D341Med (cell line): ENCODE data around the gene SF3B1.
"Not testable (repeated sequence)": the region's sequence is repeated elsewhere in the genome, so short reads cannot be mapped to it uniquely, and the experiment has no call there.

Source experiments
- DNase-seq: peaks from one replicate; pipeline ENCODE4 v3.0.0; 2012; ENCODE audit warnings: low spot score

SF3B1 gene

DNA sequence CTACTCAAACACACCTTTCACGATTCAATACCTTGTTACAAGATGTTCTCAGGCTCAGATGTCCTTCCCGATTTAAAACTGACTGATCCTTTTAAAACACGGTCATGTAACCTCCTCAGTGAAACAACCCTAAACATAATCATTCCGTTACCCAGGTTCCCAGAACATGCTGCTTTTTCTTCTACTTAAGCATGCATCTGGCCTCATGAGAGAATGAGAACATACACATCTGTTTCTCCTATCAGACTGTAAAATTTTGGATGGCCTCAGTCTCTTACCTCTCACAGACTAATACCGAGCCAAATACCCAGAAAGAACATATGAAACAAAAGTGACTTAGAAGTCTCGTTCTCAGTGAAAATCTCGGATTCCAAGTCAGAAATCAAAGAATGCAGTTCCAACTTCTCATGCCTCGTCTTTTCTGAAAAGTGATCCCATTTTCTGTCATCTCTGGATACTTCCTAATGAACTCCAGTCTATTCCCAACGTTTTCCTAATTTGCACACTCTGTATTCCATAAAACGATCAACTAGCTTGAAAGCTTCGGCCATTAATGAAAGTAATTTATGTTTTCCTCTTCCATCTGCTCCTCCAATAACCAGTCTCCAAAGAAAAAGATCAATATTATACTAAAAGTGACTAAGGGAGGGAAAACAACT is 919 bp downstream of the SF3B1 start:
- no peak for DNase-seq

DNA sequence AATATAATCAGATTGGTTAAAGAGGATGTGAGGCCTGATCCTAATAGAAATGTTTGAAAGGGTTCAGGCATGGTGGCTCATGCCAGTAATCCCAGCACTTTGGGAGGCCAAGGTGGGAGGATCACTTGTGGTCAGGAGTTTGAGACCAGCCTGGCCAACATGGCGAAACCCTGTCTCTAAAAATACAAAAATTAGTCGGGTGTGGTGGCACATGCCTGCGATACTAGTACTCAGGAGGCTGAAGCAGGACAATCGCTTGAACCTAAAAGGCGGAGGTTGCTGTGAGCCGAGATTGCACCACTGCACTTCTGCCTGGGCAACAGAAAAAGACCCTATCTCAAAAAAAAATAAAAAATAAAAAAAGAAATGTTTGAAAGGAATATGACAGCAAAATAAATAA is 2.3 kb downstream of the SF3B1 start:
- not testable (repeated sequence) for DNase-seq

GRCh38 chr2:197431858-197432257 is 3.0 kb downstream of the SF3B1 start:
- DNase-seq, result no peak

- no peak for DNase-seq
Observed at GRCh38 chr2:197427986-197428385, 6.8 kb downstream of the SF3B1 start.

- no peak for DNase-seq
Observed at GRCh38 chr2:197426723-197427603, 7.9 kb downstream of the SF3B1 start.

GRCh38 chr2:197425550-197425949 is 9.3 kb downstream of the SF3B1 start:
- DNase-seq, result no peak

- no peak for DNase-seq
Observed at GRCh38 chr2:197423307-197423706, 11.5 kb downstream of the SF3B1 start.

- no peak for DNase-seq
Observed at GRCh38 chr2:197419438-197419837, 15.4 kb downstream of the SF3B1 start.

DNA sequence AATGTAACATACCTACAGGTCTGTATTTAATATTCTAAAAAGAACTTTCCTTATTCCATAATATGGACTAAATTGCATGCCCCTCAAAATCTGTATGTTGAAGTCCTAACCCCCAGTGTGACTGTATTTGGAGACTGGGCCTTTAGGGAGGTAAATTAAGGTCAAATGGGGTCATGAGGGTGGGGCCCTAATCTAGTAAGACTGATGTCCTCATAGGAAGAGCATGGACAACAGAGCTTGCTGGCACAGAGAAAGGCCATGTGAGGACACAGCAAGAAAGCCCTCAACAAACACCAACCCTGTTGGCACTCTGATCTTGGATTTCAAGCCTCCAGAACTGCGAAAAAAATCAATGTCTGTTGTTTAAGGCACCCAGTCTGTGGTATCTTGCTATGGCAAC is 18.6 kb downstream of the SF3B1 start:
- no peak for DNase-seq

DNA sequence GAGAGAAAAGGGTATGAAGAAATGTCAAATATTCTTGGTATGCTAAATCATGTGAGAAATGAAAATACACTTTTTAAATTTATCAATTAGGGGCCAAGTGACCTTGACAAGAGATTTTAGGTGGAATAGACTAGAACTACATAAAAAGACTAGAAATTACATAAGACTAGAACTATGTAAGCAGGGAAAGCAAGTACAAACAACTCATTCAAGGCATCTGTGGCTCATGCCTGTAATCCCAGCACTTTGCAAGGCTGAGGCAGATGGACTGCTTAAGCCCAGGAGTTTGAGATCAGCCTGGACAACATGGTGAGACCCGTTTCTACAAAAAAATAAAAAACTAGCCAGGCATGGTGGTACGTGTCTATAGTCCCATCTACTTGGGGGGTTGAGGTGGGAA is 20.3 kb downstream of the SF3B1 start:
- DNase-seq, result no peak

DNA sequence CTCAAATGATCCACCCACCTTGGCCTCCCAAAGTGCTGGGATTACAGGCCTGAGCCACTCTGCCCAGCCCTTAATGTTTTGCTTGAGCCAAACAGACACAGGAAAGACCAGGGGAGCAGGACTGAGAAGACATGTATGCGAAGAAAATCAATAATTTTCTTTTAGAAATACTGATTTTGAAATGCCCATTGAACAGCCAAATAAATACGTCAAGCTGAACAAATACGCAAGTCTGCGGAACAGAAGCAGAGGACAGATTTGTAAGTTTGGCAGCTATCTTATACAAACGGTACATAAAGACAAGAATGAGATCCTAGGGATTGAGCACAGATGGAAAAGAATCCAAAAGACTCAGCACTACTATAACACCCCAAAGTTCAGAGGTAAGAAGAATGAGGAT is 20.8 kb downstream of the SF3B1 start:
- no peak for DNase-seq

GRCh38 chr2:197405582-197405981 is 29.2 kb downstream of the SF3B1 start:
- no peak for DNase-seq

DNA sequence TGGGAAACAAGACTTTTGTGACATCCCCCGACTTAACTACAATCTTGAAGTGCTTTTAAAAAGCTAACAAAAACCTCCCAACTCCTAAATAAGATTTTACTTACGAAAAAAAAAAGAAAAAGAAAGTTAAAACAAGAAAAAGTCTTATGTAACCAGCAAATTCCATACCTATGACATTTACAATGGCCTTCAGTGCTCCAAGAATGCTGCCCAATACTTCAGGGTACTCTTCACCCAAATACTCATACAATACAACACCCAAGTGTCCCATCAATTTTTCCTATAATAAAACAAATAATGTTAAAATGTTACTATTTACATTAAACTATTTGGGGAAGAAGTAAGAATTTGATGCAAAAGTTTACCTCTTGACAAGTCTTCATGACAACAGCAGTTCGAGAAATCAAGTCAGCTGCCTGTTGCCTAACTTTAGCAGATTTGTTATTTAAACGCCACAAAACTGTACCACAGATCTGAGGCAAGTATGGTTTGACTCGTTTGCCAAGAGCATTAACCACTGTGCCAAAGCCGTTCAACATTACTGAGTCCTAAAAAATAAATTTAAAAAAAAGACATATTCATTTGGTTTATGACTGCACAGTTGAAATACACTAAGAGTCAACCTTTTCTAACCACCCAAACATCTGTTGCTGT is 34.8 kb downstream of the SF3B1 start:
- no peak for DNase-seq

DNA sequence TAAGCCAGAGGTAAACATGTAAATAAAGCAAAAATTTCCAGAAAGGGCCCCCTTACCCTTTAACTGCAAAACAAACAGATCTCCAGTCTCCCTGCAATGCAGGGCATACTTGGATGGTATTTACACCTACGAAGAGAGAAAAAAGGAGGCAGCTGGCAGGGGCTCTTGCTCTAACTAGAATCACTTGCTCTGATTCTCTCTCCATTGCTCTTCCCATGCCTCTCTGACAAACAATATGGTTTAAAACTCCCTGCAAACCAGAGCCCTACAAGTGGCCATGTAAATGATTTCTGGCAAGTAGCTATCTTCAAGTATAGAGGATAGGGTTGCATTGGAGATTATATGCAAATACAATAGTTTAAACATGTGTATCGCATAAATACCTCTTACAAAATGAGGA is 35.9 kb downstream of the SF3B1 start:
- no peak for DNase-seq

DNA sequence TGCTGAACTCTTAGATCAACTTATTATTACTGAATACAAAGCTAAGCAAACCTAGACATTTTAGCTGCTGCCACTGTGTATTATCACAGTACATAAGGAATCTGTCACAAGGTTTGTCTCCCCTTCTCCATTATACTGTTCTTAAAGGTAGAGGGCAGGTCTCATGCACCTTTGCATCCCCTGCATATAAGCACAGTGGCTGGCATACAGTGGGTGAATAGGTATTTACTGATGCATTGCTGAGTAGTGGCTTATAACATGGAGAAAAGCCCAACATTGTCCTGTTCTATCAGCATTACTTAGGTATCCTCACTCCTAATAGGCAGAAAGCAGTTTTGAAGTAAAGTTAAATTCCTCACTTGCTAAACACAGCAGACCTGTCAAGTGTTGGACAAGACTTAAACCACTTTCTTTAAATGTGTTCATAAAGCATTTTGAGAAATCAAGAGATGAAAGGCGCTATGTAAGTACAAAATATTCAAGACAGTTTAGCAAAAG is 43.6 kb downstream of the SF3B1 start:
- no peak for DNase-seq

GRCh38 chr2:197388866-197389587 is 45.8 kb downstream of the SF3B1 start:
- no peak for DNase-seq

GRCh38 chr2:197387179-197387578 is 47.6 kb downstream of the SF3B1 start:
- no peak for DNase-seq

DNA sequence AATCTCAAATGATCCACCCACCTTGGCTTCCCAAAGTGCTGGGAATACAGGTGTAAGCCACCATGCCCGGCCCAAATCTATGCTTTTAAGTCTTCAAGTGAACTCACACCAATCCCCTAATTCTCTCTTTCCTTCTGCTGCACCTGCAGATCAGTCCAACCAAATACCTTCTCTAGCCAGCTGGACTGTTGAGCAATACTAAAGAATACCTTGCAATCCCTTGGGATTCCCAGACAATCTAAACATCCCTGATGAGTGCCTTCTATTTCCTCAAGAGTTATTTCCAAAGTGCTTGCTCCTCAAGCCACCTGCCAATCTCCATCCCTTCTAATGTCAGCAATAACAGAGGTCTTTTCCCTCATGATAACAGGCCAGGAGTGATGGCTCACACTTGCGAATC is 48.6 kb downstream of the SF3B1 start:
- no peak for DNase-seq

DNA sequence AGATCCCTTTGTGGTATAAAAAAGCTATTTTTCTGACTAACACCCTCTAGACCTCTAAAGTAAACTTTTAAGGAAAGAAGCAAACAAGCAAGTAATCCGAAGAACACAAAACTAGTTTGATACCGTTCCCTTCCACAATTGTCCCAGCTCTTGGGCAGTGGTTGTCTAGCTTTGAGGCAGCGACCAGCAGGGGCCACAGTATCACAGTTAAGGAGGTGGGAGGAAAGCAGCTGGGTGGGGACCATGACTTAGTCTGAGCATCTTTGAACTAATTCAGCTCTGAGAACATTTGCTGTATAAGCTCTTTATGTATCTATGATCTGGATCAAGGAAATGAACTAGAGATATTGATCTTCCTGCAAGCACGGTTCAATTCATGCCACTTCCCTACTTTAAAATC is 51.0 kb downstream of the SF3B1 start:
- DNase-seq, result no peak

DNA sequence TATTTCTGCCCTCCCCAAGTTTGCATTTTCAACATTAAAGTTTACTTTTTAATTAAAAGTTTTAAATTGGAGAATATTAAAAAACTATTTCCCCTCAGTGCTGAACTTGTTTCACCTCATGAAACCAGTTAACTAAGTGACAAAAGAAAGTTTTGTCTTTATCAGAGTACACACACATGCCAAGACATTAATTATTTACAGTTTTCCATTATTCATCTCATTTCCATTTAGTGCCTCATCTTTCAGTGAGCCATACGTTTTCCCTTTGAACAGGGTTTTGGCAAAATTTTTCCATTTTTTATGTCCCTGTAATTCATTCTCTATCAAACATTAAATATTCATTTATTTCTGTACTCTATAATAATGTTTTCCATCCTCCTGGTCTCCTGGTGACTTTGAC is 53.2 kb downstream of the SF3B1 start:
- DNase-seq, result no peak

DNA sequence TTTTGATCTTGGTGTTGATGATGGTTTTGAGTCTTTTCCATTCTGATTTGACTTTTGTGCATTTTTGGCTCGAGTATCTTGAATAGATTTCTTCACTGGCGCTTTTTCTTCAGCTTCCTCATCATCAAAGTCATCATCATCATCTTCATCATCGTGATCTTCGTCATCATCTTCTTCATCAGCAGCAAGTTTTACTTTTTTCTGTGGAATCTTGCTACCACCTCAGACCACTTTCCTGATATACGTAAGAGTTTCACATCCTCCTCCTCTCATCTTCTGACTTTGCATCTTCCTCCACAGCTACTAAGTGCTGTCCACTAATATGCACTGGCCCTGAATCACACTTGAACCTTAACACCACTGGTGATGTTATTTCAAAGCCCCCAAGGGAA is 54.9 kb downstream of the SF3B1 start:
- not testable (repeated sequence) for DNase-seq

- DNase-seq, result not testable (repeated sequence)
Observed at GRCh38 chr2:197379308-197379917, 55.4 kb downstream of the SF3B1 start.
